Smooth muscle cell of the pulmonary artery (primary cell): ENCODE results near the gene KIR3DL3. TPM values are rescaled to one million over a fixed set of nuclear protein-coding genes. Genes with fewer than 3 reads are reported as not detected.

Experiments
- total RNA-seq: library from RNA; depleted of rRNA; stranded (reverse); fragments of >200 nt; gene quantifications from 2 replicates; pipeline ENCODE4 v1.2.3, GENCODE V29; 2014

Gene KIR3DL3
- total RNA-seq, result not detected in 2 replicates

DNA sequence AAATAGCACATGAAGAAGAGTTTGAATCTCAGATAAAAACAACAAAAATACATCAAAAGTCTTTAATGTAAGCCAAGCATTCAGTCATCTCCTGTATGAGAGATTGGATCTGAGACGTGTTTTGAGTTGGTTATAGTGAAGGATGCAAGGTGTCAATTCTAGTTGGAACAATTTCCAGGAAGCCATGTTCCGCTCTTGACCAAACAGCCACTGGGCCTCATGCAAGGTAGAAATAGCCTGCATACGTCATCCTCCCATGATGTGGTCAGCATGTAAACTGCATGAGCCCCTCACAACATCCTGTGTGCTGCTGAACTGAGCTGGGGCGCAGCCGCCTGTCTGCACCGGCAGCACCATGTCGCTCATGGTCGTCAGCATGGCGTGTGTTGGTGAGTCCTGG, at the start of gene KIR3DL3:
KIR3DL3 (plus strand) TSS at position 301 of the 400 bp plus-strand sequence; CDS start at position 356, 55 bp downstream.

GRCh38 chr19:54738306-54738705, 14.1 kb downstream of the KIR3DL3 start, which contains the start of gene KIR2DL3:
KIR2DL3 (plus strand) TSS chr19:54738513; CDS start chr19:54738546, 33 bp downstream.

DNA sequence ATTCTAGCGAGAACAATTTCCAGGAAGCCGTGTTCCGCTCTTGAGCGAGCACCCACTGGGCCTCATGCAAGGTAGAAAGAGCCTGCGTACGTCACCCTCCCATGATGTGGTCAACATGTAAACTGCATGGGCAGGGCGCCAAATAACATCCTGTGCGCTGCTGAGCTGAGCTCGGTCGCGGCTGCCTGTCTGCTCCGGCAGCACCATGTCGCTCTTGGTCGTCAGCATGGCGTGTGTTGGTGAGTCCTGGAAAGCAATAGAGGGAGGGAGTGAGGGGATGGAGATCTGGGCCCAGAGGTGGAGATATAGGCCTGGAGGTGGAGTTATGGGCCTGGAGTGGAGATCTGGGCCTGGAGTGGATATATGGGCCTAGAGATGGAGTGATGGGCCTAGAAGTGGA, 45.4 kb downstream of the KIR3DL3 start, which contains the start of gene KIR2DL1:
KIR2DL1 (plus strand) TSS at position 148 of the 400 bp plus-strand sequence; CDS start at position 206, 58 bp downstream.

Other genes starting within 250 kb of the KIR3DL3 start
- not detected in 2 replicates for gene LAIR2, start 221.6 kb upstream of the KIR3DL3 start, total RNA-seq
- gene LILRA2, start 150.7 kb upstream of the KIR3DL3 start, total RNA-seq, result not detected in 2 replicates
- gene LILRA1, start 130.8 kb upstream of the KIR3DL3 start, total RNA-seq, result not detected in 2 replicates
- not detected in 2 replicates for gene LILRB1, start 94.0 kb upstream of the KIR3DL3 start, total RNA-seq
- not detected in 2 replicates for gene LILRB4, start 61.5 kb upstream of the KIR3DL3 start, total RNA-seq
- gene KIR2DL3, start 14.1 kb downstream of the KIR3DL3 start, total RNA-seq, result not detected in 2 replicates
- gene KIR2DL1, start 45.4 kb downstream of the KIR3DL3 start, total RNA-seq, result not detected in 2 replicates
- gene KIR2DL4, start 79.2 kb downstream of the KIR3DL3 start, total RNA-seq, result not detected in 2 replicates
- not detected in 2 replicates for gene KIR3DL1, start 92.0 kb downstream of the KIR3DL3 start, total RNA-seq
- gene KIR2DS4, start 108.2 kb downstream of the KIR3DL3 start, total RNA-seq, result not detected in 2 replicates
- gene KIR3DL2, start 126.0 kb downstream of the KIR3DL3 start, total RNA-seq, result not detected in 2 replicates
- not detected in 2 replicates for gene FCAR, start 149.8 kb downstream of the KIR3DL3 start, total RNA-seq
- gene NCR1, start 181.7 kb downstream of the KIR3DL3 start, total RNA-seq, result not detected in 2 replicates
- not detected in 2 replicates for gene NLRP7, start 223.1 kb downstream of the KIR3DL3 start, total RNA-seq
- gene NLRP2, start 241.9 kb downstream of the KIR3DL3 start, total RNA-seq, result 0.20 and 0.23 TPM in 2 replicates